ENCODE measurements around the gene MBD3L5.
"Not testable (repeated sequence)": the region's sequence is repeated elsewhere in the genome, so short reads cannot be mapped to it uniquely, and the experiment has no call there.

GRCh38 chr19:7059977-7060376, 29.6 kb downstream of the MBD3L5 start:
- not testable (repeated sequence) for TF ChIP-seq POLR2A (IDR thresholded peaks at IDR 0.05; ENCODE audit: low read depth, low read length); TAF1 (IDR thresholded peaks at IDR 0.05; ENCODE audit: low read depth, low read length); POLR2AphosphoS5 (IDR thresholded peaks at IDR 0.05; ENCODE audit: low read depth, low read length); SPI1 (IDR thresholded peaks at IDR 0.05; ENCODE audit: low read depth, low read length); POU2F2 (IDR thresholded peaks at IDR 0.05; ENCODE audit: low read depth, low read length); PAX5 (IDR thresholded peaks at IDR 0.05; ENCODE audit: insufficient read depth, low read length, severe bottlenecking)

All from GM12891 (cell line).